Stimulated activated CD8-positive, alpha-beta memory T cell treated with anti-CD3 and anti-CD28 coated beads, Interleukin-15, amount 100 ng/mL, for 1 hour (primary cell): ENCODE measurements around the gene NUPR1.
"Not testable (repeated sequence)": the region's sequence is repeated elsewhere in the genome, so short reads cannot be mapped to it uniquely, and the experiment has no call there.

Experiments used
- DNase-seq: peaks from one replicate; pipeline ENCODE4 v3.0.0-alpha.2; 2020; ENCODE audit warnings: low read depth

NUPR1 gene, protein sequence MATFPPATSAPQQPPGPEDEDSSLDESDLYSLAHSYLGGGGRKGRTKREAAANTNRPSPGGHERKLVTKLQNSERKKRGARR

DNA sequence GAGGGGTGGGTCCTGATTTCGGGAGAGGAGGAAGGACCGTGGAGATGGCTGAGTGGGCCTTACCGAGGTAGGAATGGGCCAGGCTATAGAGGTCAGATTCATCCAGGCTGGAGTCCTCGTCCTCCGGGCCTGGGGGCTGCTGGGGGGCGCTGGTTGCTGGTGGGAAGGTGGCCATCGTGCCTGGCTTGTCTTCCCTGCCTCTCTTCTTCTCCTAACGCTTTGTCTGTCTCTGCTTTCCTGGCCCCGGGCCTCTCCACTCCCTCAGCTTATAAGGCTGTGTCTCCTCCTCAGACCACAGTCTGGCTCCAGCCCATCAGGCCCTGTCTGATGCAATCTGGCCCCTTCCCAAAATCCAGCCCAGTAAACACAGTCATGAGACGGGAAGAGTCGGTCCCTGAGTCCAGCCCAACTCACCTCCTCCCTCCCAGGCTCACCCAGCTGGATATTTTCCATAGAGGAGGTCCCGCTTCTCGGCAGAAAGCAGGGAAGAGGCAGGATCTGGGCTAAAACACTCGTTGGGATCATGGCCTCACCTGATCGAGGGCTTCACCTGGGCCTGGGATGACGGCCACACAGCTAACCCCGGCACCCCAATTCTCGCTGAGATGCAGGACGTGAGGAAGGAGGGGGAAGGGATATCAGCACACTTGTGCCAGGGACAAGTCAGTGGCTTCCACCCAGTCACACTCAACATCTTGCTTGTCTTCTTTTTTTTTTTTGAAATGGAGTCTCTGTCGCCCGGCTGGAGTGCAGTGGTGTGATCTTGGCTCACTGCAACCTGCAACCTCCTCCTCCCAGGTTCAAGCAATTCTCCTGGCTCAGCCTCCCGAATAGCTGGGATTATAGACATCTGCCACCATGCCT is at the start of gene NUPR1:
Gene NUPR1, minus strand, starts transcription at position 242 of the 864 bp plus-strand sequence. Its CDS starts 67 bp downstream, at position 175.
- no peak for DNase-seq

GRCh38 chr16:28587386-28587785 is 48.6 kb upstream of the NUPR1 start:
- DNase-seq, result no peak

GRCh38 chr16:28586466-28586865 is 47.7 kb upstream of the NUPR1 start:
- DNase-seq, result no peak

GRCh38 chr16:28585674-28586073 is 46.9 kb upstream of the NUPR1 start:
- no peak for DNase-seq

DNA sequence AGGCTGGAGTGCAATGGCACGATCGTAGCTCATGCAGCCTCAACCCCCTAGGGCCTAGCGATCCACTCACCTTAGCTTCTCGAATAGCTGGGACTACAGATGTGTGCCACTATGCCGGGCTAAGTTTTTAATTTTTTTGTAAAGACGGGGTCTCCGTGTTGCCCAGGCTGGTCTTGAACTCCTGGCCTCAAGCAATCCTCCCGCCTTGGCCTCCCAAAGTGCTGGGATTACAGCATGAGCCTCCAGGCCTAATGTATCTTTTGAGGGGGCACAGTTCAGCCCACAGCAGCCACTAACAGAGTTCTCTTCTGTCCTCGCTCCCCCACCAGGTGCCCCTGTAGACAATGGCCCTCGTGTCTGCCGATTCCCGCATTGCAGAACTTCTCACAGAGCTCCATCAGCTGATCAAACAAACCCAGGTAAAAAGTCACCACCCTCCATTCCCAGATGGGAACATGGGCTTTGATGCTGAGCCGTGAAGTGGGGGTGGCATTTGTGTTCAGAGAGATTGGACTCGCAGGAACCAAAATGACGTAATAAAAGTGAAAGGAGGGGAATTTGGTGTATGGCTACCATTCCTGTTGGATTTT is 42.0 kb upstream of the NUPR1 start:
- DNase-seq, result no peak

- no peak for DNase-seq
Measured at GRCh38 chr16:28575446-28576109, 36.8 kb upstream of the NUPR1 start.

DNA sequence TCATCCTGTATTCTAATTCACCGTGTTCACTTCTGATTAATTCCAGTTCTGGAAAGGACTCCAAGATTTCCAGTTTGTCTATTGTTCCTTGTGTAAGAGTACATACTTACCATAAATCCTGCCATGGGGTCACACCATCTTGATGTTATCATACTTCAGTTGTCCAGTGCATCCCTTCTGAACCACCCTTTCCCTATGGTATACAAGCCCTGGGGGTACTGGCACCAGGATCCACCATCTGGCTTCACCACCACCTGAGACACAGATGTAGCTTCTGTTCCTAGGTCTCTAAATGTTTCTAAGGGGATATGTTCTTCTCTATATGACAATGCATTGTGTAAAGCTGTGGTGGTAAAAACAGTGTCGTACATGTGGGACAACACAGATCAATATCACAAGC is 36.2 kb upstream of the NUPR1 start:
- no peak for DNase-seq

DNA sequence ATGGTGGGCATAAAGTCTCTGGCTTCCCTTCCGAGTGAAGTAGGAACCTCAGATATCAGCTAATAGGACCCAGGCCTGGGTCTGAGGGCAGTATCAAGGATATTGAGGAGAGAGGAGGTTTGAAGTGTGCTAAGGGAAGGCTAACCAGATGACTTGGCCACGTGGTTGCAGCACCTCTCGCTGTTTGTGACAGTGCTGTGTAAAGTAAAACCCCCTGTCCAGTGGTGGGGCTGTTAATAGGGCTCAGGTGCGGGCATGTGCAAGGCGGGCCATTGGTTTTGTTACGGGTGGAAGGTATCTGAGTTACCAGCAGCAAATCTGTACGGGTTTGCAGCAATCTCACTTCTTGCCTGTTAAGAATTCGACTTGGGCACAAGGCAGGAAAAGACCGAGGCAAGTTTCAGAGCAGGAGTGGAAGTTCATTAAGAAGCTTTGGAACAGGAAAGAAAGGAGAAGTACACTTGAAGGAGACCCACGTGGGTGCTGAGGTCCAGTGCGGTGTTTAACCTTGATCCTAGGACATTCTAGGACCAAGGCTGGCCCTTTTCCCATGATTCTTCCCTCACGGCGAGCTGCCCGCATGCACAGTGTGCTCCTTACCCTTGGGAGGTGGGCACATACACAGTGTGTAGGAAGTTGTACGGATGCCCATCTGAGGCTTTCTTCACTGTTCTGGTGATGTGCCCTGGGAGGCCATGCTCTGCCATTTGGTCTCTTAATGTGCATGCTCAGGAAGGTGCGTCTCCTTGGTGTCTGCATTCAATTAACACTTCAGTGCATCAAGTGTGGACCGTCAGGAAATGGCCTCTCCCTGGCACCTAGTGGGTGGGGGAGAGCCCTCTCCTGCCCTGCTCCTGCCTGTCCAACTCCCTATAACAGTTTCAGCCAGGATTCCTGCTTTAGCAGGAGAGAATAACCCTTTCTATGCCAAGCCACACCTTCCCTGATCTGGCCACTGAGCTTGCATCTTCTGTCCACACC is 35.3 kb upstream of the NUPR1 start:
- no peak for DNase-seq

DNA sequence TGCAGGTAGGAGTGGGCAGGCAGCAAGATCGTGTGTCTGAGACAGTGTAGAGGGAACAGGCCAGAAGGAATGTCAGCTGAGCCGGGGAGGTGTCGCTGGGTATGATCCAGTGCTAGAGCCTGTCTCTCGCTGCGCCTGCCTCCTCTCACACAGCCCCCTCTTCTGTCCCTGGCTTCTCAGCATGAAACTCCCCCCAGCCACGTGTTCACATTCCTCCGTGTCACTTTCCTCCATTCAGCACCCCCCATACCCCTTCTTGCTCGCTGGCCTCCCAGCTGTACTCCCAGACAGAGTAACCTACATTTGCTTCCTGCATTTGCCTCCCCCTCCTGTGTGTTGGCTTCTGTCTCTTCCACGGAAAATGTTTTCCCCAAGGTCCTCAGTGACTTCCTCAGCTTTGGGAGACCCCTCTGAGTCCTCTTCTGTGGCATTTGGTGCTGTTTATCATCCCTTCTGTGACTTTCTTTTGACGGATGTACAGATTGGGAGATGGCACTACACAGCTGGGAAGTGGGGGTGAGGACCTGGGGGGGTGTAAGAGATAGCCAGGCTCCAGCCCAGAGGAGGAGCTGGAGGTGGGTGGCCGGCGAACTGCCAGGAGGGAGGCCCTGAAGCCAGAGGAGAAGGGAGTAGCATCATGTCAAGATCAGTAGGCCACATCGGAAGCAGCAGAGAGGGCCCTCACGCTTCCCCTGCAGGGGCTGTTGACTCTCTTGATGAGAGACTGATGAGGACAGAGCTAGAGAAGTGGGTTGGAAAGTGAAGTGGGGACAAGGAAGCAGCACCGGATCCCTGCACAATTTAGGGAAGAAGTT is 34.1 kb upstream of the NUPR1 start:
- no peak for DNase-seq

- no peak for DNase-seq
Measured at GRCh38 chr16:28569968-28570752, 31.4 kb upstream of the NUPR1 start.

- DNase-seq, result no peak
Measured at GRCh38 chr16:28569021-28569420, 30.2 kb upstream of the NUPR1 start.

DNA sequence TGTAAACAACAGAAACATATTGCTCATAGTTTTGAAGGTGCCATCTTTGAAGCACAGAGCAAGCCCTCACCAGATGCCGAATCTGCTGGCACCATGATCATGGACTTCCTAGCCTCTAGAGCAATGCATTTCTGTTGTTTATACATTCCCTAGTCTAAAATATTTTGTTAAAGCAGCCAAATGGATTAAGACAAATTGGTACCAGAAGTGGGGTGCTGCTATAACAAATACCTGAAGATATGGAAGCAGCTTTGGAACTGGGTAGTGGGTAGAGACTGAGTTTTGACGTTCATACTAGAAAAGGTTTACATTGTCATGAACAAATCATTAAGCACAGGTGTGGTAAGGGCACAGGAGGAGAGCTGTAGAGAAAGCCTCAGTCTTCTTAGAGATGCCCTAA is 28.5 kb upstream of the NUPR1 start:
- no peak for DNase-seq

GRCh38 chr16:28566233-28566925 is 27.6 kb upstream of the NUPR1 start:
- DNase-seq, result not testable (repeated sequence)

DNA sequence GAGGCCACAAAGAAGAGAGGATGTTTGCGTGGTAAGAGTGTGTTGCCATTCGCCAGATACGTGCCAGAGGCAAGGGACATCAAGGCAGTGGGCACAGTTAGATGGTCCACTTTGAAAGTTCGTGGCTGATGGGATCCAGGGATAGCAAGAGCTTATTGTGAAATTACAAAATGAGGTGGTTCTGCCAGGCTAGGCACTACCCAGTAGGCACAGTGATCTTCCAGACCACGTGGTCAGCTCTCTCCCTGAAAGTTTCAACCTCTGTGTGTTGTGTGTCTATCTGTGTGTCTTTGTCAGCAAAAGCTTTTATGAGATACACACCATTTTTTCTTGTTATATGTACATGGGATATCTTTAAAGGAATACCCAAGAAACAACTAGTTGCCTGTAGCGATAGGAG is 24.4 kb upstream of the NUPR1 start:
- no peak for DNase-seq

DNA sequence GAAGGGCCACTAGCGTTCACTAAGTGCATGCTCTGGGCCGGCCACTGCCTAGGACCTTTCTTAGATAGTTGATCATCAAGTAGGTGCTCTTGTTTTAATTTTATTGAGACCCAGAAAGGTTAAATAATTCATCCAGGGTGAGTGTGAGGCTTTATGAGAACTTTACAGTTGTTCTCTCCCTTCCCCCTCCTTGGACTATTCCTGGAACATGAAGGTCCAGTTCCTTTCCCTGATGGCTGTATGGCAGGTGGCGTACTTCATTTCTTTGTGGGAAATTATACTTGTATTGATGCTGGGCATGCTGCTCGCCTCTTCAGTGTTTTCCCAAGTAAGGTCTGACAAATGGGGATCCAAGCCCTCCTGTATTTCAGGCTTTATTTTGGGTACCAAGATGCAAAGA is 23.4 kb upstream of the NUPR1 start:
- DNase-seq, result no peak

GRCh38 chr16:28561557-28562187 is 22.9 kb upstream of the NUPR1 start:
- DNase-seq, result no peak

DNA sequence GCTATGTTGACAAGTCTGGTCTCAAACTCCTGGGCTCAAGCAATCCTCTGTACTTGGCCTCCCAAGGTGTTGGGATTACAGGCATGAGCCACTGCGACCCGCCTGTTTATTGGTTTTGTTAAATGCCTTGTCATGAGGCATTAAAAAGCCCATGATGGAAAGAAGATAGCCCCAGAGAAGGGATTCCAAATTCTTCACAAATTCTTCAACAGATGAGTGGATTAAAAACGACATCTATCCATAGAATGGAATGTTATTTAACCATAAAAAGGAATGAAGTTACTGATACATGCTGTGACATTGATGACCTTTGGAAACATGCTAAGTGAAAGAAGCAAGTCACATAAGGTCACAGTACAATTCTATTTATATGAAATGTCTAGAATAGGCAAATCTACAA is 19.7 kb upstream of the NUPR1 start:
- no peak for DNase-seq

DNA sequence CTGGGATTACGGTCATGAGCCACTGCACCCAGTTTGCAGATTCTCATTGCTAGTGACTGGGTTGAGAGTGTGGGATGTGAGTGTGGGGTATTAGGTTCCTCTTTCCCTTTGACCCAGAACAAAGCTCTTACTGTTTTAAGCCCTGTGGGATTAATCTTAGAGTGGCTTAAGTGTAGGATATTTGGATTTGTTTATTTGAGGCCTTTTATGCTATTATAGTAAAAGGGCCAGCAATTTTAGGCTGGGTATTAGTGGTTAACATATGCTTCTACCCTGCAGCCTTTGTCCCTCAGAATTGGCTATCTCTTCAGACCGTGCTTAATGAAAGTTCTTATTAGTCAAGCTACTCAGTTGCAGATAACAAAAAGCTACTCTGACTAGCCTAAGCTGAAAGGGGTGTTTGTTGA is 18.1 kb upstream of the NUPR1 start:
- DNase-seq, result no peak

- no peak for DNase-seq
Measured at GRCh38 chr16:28555561-28555960, 16.8 kb upstream of the NUPR1 start.
